IMR-90 (cell line): ENCODE measurements around the gene ALPI. TPM values are rescaled to one million over a fixed set of nuclear protein-coding genes. Genes with fewer than 3 reads are reported as not detected.
A peak's percentile ranks its signal among the peaks of the same experiment; 100 is the strongest.

Experiments used
- ATAC-seq: fragments of 200-7000 bp; cut with Tn5 transposase; 2 replicates; pipeline ENCODE4 v1.9.1; 2020; ENCODE audit warnings: low read depth, mild to moderate bottlenecking, moderate library complexity
- BruUV-seq: library from RNA; stranded (reverse); fragments of 400-500 nt; replicated peaks from 2 replicates; lab custom pipeline; 2021; lab: Mats Ljungman, UMichigan
- CTCF ChIA-PET: fragments of 300-600 bp; formaldehyde crosslinking; extraction: SDS; loops from one replicate; lab custom pipeline; 2021; ENCODE audit warnings: antibody characterized with exemption; lab: Yijun Ruan, JAX
- POLR2A ChIA-PET: fragments of 300-600 bp; sonication (Branson Sonifier 250); formaldehyde crosslinking; loops from one replicate; lab custom pipeline; 2022; ENCODE audit warnings: antibody characterized with exemption; ENCODE audit not compliant: unreplicated experiment; lab: Charles Lee
- DNase-seq: peaks from one replicate; pipeline ENCODE4 v3.0.0; 2013
- H2AFZ ChIP-seq: replicated peaks from 2 replicates; pipeline ENCODE3; 2013; ENCODE audit warnings: low read length, mild to moderate bottlenecking; ENCODE audit not compliant: poor library complexity
- H2AK5ac ChIP-seq: 2 replicates; pipeline ENCODE4 v1.6.1; 2013; ENCODE audit warnings: low read depth, low read length, inconsistent platforms
- H2AK9ac ChIP-seq: replicated peaks from 2 replicates; pipeline ENCODE3; 2013; ENCODE audit warnings: mild to moderate bottlenecking, low read depth, low read length, moderate library complexity; ENCODE audit not compliant: poor library complexity
- H2BK120ac ChIP-seq: 2 replicates; pipeline ENCODE4 v1.6.1; 2013; ENCODE audit warnings: low read depth, low read length, inconsistent platforms
- H2BK15ac ChIP-seq: 3 replicates; pipeline ENCODE4 v1.6.1; 2013; ENCODE audit warnings: low read depth, low read length, inconsistent platforms
- H2BK20ac ChIP-seq: 2 replicates; pipeline ENCODE4 v1.6.1; 2013; ENCODE audit warnings: low read depth, mild to moderate bottlenecking, inconsistent platforms, low read length, moderate library complexity
- H2BK5ac ChIP-seq: 2 replicates; pipeline ENCODE4 v1.6.1; 2013; ENCODE audit warnings: mild to moderate bottlenecking, low read depth, low read length, inconsistent platforms; ENCODE audit not compliant: poor library complexity, severe bottlenecking
- H3K14ac ChIP-seq: replicated peaks from 2 replicates; pipeline ENCODE4 v1.6.1; 2013; ENCODE audit warnings: low read depth, low read length, inconsistent platforms
- H3K18ac ChIP-seq: 2 replicates; pipeline ENCODE4 v1.6.1; 2013; ENCODE audit warnings: low read depth, low read length, control low read depth
- H3K23ac ChIP-seq: 2 replicates; pipeline ENCODE4 v1.6.1; 2013; ENCODE audit warnings: low read depth, low read length, inconsistent platforms
- H3K27ac ChIP-seq: 2 replicates; pipeline ENCODE4 v1.5.1; 2013; ENCODE audit warnings: mild to moderate bottlenecking, control low read depth, low read length; ENCODE audit not compliant: insufficient read depth
- H3K27me3 ChIP-seq: 2 replicates; pipeline ENCODE4 v1.6.1; 2013; ENCODE audit warnings: low read length; ENCODE audit not compliant: control insufficient read depth, insufficient read depth
- H3K36me3 ChIP-seq: 2 replicates; pipeline ENCODE4 v1.6.1; 2013; ENCODE audit warnings: low read length, mixed read lengths; ENCODE audit not compliant: control insufficient read depth, insufficient read depth
- H3K4ac ChIP-seq: 2 replicates; pipeline ENCODE4 v1.6.1; 2013; ENCODE audit warnings: low read depth, low read length, inconsistent platforms
- H3K4me1 ChIP-seq: 2 replicates; pipeline ENCODE4 v1.6.1; 2013; ENCODE audit warnings: low read length, mixed read lengths; ENCODE audit not compliant: control insufficient read depth, insufficient read depth
- H3K4me2 ChIP-seq: 2 replicates; pipeline ENCODE4 v1.6.1; 2013; ENCODE audit warnings: low read depth, mild to moderate bottlenecking, control low read depth, low read length, moderate library complexity
- H3K4me3 ChIP-seq: 2 replicates; pipeline ENCODE4 v1.5.1; 2013; ENCODE audit warnings: low read depth, mild to moderate bottlenecking, control low read depth, low read length, moderate library complexity; ENCODE audit not compliant: insufficient read depth
- H3K56ac ChIP-seq: 2 replicates; pipeline ENCODE4 v1.6.1; 2013; ENCODE audit warnings: low read length, inconsistent platforms; ENCODE audit not compliant: insufficient read depth; ENCODE audit errors: extremely low read depth
- H3K79me1 ChIP-seq, 2 experiments: 2 replicates each; pipeline ENCODE4 v1.6.1; 2013; ENCODE audit warnings: low read length in 2 of 2, inconsistent platforms in 1 of 2, low read depth in 1 of 2
- H3K9ac ChIP-seq: 2 replicates; pipeline ENCODE4 v1.6.1; 2013; ENCODE audit warnings: low read depth, low read length, control low read depth
- H3K9me1 ChIP-seq: 2 replicates; pipeline ENCODE4 v1.6.1; 2013; ENCODE audit warnings: low read length, inconsistent platforms; ENCODE audit not compliant: insufficient read depth
- H3K9me3 ChIP-seq: 2 replicates; pipeline ENCODE4 v1.6.1; 2013; ENCODE audit warnings: low read length; ENCODE audit not compliant: control insufficient read depth, insufficient read depth
- H4K20me1 ChIP-seq: 2 replicates; pipeline ENCODE4 v1.6.1; 2013; ENCODE audit warnings: low read length, inconsistent platforms; ENCODE audit not compliant: insufficient read depth
- H4K5ac ChIP-seq: 2 replicates; pipeline ENCODE4 v1.6.1; 2013; ENCODE audit warnings: mild to moderate bottlenecking, low read depth, low read length, control low read depth
- H4K8ac ChIP-seq, 2 experiments: 2 replicates each; pipeline ENCODE4 v1.6.1; 2013; ENCODE audit warnings: low read depth in 2 of 2, low read length in 2 of 2, control low read depth in 1 of 2, inconsistent platforms in 1 of 2
- H4K91ac ChIP-seq: 2 replicates; pipeline ENCODE4 v1.6.1; 2013; ENCODE audit warnings: low read depth, low read length, inconsistent platforms; ENCODE audit not compliant: insufficient read depth
- BHLHE40 ChIP-seq: fragments of 150-350 bp; IDR thresholded peaks from 2 replicates; pipeline ENCODE4 v1.6.1; 2016; ENCODE audit warnings: mild to moderate bottlenecking, low read depth, low read length
- CEBPB ChIP-seq: IDR thresholded peaks from 2 replicates; pipeline ENCODE4 v1.6.1; 2012; ENCODE audit warnings: low read depth, low read length, improper control_type of control experiment
- MAZ ChIP-seq: IDR thresholded peaks from 2 replicates; pipeline ENCODE4 v1.6.1; 2012; ENCODE audit warnings: low read depth, mild to moderate bottlenecking, low read length, improper control_type of control experiment, moderate library complexity, borderline replicate concordance
- MXI1 ChIP-seq: IDR thresholded peaks from 2 replicates; pipeline ENCODE4 v1.6.1; 2012; ENCODE audit warnings: low read depth, mild to moderate bottlenecking, low read length, moderate library complexity, borderline replicate concordance
- POLR2A ChIP-seq: IDR thresholded peaks from 2 replicates; pipeline ENCODE4 v1.6.1; 2012; ENCODE audit warnings: mild to moderate bottlenecking, low read depth, low read length
- RAD21 ChIP-seq: IDR thresholded peaks from 2 replicates; pipeline ENCODE4 v1.6.1; 2012; ENCODE audit warnings: low read length, improper control_type of control experiment
- RCOR1 ChIP-seq: IDR thresholded peaks from 2 replicates; pipeline ENCODE4 v1.6.1; 2012; ENCODE audit warnings: mild to moderate bottlenecking, low read length, improper control_type of control experiment; ENCODE audit not compliant: insufficient replicate concordance
- RFX5 ChIP-seq: IDR thresholded peaks from 2 replicates; pipeline ENCODE4 v1.8.0; 2012; ENCODE audit warnings: low read depth, mild to moderate bottlenecking, low read length, moderate library complexity
- SMC3 ChIP-seq: fragments of 150-350 bp; IDR thresholded peaks from 2 replicates; pipeline ENCODE4 v1.6.1; 2016; ENCODE audit warnings: low read depth, mild to moderate bottlenecking, antibody characterized with exemption, low read length, moderate library complexity
- WGBS, 2 experiments: methylation state at CpG; one replicate each; pipeline versions ENCODE4 v1.1.5 to v1.1.7; 2013; ENCODE audit warnings: missing lambda C conversion rate in 2 of 2; ENCODE audit not compliant: insufficient read length in 1 of 2; ENCODE audit errors: extremely low coverage in 2 of 2; 5-methylcytosine and 5-hydroxymethylcytosine counted together
- dilution Hi-C: fragments of 300-500 bp; cut with HindIII; formaldehyde crosslinking; loops from one replicate; pipeline ENCODE4 v1.14.3; 2018; ENCODE audit warnings: low sequenced_read_pairs; ENCODE audit not compliant: unreplicated experiment
- in situ Hi-C: fragments of 300-500 bp; cut with MboI; formaldehyde crosslinking; loops from 3 replicates; pipeline ENCODE4 v1.14.3; 2019; ENCODE audit warnings: low sequenced_read_pairs, inconsistent platforms, mixed read lengths
- intact Hi-C: fragments of 100-400 bp; cut with micrococcal nuclease; formaldehyde crosslinking; loops from 2 replicates; pipeline ENCODE4 v1.10.0; 2022
- polyA plus RNA-seq, 3 experiments: library from polyadenylated mRNA; depleted of rRNA; stranded (reverse); fragments of >200 nt; gene quantifications; 2 replicates each; pipeline ENCODE4 v1.2.3, GENCODE V29; 2012; ENCODE audit warnings: low replicate concordance in 1 of 3
- total RNA-seq: library from RNA; depleted of rRNA; stranded (reverse); fragments of >200 nt; gene quantifications from 2 replicates; pipeline ENCODE4 v1.2.3, GENCODE V29; 2012
- TF ChIP-seq, protein P1 (sequence below): conservative IDR thresholded peaks from 2 replicates; pipeline ENCODE4 v1.5.1; 2012; ENCODE audit warnings: mild to moderate bottlenecking, low read depth, low read length, improper control_type of control experiment
- TF ChIP-seq, protein P2 (sequence below): fragments of 150-350 bp; IDR thresholded peaks from 2 replicates; pipeline ENCODE4 v1.6.1; 2017; ENCODE audit warnings: mild to moderate bottlenecking, antibody characterized with exemption, low read length, low read depth
- TF ChIP-seq, protein P3 (sequence below): fragments of 150-350 bp; IDR thresholded peaks from 2 replicates; pipeline ENCODE4 v1.6.1; 2016; ENCODE audit warnings: low read depth, mild to moderate bottlenecking, low read length, moderate library complexity, borderline replicate concordance

Gene ALPI
- total and polyA plus RNA-seq, 2 of the 4 experiments (the other 2 are of a cell fraction) = not detected

DNA sequence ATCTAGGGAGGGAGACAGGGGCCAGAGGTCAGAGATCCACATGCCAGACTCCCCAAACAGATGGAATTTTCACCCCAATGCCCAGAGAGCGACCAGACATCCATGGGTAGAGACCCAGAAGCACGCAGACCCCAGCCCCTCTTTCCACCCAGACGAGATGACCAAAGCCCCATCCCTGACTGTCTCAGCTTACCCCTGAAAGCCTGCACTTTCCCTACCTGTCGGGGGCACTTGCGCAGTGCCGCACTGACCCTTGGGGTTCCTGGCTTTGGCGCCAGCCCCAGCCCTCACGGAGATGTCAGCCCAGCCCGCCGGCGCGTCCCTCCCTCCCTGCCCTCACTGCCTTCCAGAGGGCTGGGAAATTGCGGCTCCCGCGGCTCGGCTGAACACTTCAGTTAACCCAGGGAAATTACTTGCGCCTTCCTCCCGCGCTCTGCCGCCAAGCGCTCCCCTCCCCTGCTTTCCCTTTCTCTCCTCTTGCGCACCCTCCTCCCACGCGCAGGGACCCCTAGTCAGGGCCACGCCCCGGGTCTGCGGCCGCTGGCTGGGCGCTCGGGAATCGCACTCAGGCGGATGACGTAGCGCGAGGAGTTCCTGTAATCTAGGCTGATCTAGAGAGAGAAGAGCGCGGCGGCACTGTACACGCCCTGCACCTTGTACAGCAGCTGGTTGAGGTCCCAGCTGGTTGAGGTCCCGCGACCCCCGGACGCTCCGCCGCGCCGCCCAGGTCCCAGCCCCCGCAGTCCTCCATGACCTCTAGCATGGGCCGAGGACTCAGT is 37.3 kb upstream of the ALPI start:
- 3% methylated on average over 25 of the region's 49 CpGs; no CpG with 5 or more reads in 1 of the 2 experiments for WGBS, 2 experiments
- Histone ChIP-seq H3K4me3 (no peak overlapping the region), H2AK9ac (peak overlapping the region; percentile 55), H3K79me1 (no peaks in the 10 kb centered on the region), H3K4me1 (no peaks in the 10 kb centered on the region), H2BK5ac (no peak overlapping the region), H2BK15ac (no peak overlapping the region), H3K27me3 (peaks cover 83% of the 10 kb centered on the region), H3K27ac (no peak overlapping the region), H2BK120ac (no peak overlapping the region), H4K91ac (no peak overlapping the region), H4K8ac (no peak overlapping the region), H3K4me2 (peak overlapping the region; percentile 15; the same call in 1 of the 2 replicates), H3K56ac (no peak overlapping the region), H3K18ac (no peak overlapping the region), H4K20me1 (no peaks in the 10 kb centered on the region; the same call in 1 of the 2 replicates), H3K9me3 (peaks cover 5% of the 10 kb centered on the region; the same call in 1 of the 2 replicates), H3K9me1 (no peaks in the 10 kb centered on the region), H2BK20ac (no peak overlapping the region), H2AK5ac (no peak overlapping the region), H3K23ac (no peak overlapping the region), H4K5ac (no peak overlapping the region), H3K9ac (no peak overlapping the region), H3K36me3 (no peaks in the 10 kb centered on the region), H3K14ac (no peak overlapping the region), H3K4ac (no peak overlapping the region), H2AFZ (peak overlapping the region; percentile 58)
- CTCF ChIA-PET = no interaction called here
- dilution Hi-C loops = no loop called here
- POLR2A ChIA-PET = interaction anchor here (0.6 kb wide), 1 partner anchor 9 kb away, joined by 3 read pairs; no protein-coding TSS in a partner anchor
- no peak for DNase-seq
- ATAC-seq = peak; percentile 48
- TF ChIP-seq BHLHE40 (no peak), RCOR1 (no peak), RAD21 (no peak), CEBPB (no peak), MXI1 (no peak), RFX5 (no peak), MAZ (no peak), POLR2A (no peak), SMC3 (no peak)
- TF ChIP-seq, protein P1, sequence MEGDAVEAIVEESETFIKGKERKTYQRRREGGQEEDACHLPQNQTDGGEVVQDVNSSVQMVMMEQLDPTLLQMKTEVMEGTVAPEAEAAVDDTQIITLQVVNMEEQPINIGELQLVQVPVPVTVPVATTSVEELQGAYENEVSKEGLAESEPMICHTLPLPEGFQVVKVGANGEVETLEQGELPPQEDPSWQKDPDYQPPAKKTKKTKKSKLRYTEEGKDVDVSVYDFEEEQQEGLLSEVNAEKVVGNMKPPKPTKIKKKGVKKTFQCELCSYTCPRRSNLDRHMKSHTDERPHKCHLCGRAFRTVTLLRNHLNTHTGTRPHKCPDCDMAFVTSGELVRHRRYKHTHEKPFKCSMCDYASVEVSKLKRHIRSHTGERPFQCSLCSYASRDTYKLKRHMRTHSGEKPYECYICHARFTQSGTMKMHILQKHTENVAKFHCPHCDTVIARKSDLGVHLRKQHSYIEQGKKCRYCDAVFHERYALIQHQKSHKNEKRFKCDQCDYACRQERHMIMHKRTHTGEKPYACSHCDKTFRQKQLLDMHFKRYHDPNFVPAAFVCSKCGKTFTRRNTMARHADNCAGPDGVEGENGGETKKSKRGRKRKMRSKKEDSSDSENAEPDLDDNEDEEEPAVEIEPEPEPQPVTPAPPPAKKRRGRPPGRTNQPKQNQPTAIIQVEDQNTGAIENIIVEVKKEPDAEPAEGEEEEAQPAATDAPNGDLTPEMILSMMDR = no peak
- TF ChIP-seq, protein P2, sequence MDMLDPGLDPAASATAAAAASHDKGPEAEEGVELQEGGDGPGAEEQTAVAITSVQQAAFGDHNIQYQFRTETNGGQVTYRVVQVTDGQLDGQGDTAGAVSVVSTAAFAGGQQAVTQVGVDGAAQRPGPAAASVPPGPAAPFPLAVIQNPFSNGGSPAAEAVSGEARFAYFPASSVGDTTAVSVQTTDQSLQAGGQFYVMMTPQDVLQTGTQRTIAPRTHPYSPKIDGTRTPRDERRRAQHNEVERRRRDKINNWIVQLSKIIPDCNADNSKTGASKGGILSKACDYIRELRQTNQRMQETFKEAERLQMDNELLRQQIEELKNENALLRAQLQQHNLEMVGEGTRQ = no peak
- TF ChIP-seq, protein P3, sequence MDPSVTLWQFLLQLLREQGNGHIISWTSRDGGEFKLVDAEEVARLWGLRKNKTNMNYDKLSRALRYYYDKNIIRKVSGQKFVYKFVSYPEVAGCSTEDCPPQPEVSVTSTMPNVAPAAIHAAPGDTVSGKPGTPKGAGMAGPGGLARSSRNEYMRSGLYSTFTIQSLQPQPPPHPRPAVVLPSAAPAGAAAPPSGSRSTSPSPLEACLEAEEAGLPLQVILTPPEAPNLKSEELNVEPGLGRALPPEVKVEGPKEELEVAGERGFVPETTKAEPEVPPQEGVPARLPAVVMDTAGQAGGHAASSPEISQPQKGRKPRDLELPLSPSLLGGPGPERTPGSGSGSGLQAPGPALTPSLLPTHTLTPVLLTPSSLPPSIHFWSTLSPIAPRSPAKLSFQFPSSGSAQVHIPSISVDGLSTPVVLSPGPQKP = no peak
- intact Hi-C loops = no loop called here
- BruUV-seq = no TSS peak
- in situ Hi-C loops = no loop called here
